CD4-positive, alpha-beta T cell treated with Interleukin-4 for 1 hour (primary cell): ENCODE results near the gene PSPC1.

Experiments
- DNase-seq, 2 donors: peaks; one replicate each; pipeline ENCODE4 v3.0.0-alpha.2; 2020 to 2022

Gene PSPC1

GRCh38 chr13:19672990-19673389, 109.8 kb downstream of the PSPC1 start:
- DNase-seq: no peak

GRCh38 chr13:19670147-19670546, 112.6 kb downstream of the PSPC1 start:
- DNase-seq: no peak

- DNase-seq: no peak
Observed at GRCh38 chr13:19668778-19669177, 114.0 kb downstream of the PSPC1 start.

GRCh38 chr13:19665427-19665859, 117.3 kb downstream of the PSPC1 start:
- no peak for DNase-seq

- DNase-seq: no peak
Observed at GRCh38 chr13:19664481-19665230, 118.1 kb downstream of the PSPC1 start.

GRCh38 chr13:19663416-19663979, 119.2 kb downstream of the PSPC1 start:
- no peak for DNase-seq

GRCh38 chr13:19661561-19661960, 121.2 kb downstream of the PSPC1 start:
- no peak for DNase-seq

- no peak for DNase-seq
Observed at GRCh38 chr13:19661126-19661525, 121.6 kb downstream of the PSPC1 start.

- no peak for DNase-seq
Observed at GRCh38 chr13:19658831-19659230, 123.9 kb downstream of the PSPC1 start.

GRCh38 chr13:19657872-19658591, 124.7 kb downstream of the PSPC1 start:
- DNase-seq: no peak
